ENCODE results near the gene UBR4. TPM values are rescaled to one million over a fixed set of nuclear protein-coding genes. Genes with fewer than 3 reads are reported as not detected.

Gene UBR4
- total RNA-seq, 1 experiment from 2014 or later, result 107 TPM

- TF ChIP-seq EZH2phosphoT487 (IDR thresholded peaks at IDR 0.05; ENCODE audit: borderline replicate concordance), result no peak
Observed at GRCh38 chr1:19240673-19241538, 30.8 kb upstream of the UBR4 start (continued).

DNA sequence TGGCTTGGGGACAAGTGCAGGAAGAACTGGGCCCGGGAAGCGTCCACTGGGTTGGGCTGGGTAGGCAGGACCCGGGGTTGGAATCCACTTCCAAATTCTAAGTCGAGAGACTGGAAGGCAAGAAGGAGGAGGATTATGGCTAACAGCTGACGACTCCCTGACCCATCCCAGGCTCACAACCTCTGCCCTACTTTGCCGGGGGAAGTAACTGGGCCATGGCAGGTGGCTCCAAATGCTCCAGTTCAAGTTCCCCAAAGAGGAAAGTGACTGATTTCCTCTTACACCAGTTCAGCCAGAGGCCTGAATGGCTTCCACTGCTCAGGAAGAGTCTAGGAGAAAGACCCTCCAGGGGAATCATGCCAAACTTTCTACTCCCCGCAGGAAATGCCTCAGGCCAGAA is 29.8 kb upstream of the UBR4 start:
- ATAC-seq (no peak), DNase-seq (ENCODE audit: low read depth, low spot score) (no peak)
- POLR2A ChIA-PET, result no interaction called here

DNA sequence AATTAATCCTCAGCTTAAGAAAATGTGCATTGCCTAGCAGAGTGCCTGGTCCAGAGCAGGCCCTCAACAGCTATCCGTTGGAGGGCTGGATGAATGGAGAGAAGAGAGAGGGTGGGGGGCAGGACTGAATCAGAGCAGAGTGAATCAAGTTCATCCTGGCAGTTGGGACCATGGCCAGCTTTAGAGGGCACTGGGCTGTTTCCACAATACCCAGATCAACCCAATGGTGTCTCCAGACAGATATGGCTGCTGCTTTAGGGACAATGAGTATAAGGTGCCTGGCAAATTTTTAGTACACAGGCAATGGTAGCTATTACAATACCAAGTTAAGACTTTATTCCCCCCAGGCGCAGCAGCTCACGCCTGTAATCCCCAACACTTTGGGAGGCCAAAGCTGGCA is 24.2 kb upstream of the UBR4 start:
- Histone ChIP-seq H3K4me3 (replicated peaks in 1 of 2; ENCODE audit: low read depth in 1 of 2, low read length in 2 of 2) (no peak overlapping the region), H3K9me2 (ENCODE audit: insufficient read depth) (no peaks in the 10 kb centered on the region), H3K4me1 (ENCODE audit: control insufficient read depth in 1 of 2, insufficient read depth in 2 of 2, low read length in 2 of 2) (no peaks in the 10 kb centered on the region), H3K79me2 (ENCODE audit: insufficient read depth, low read length) (peaks cover 4% of the 10 kb centered on the region), H3K9me3 (ENCODE audit: control insufficient read depth in 1 of 2, insufficient read depth in 1 of 2, low read depth in 1 of 2, low read length in 2 of 2) (no peaks in the 10 kb centered on the region), H3K27ac (ENCODE audit: low read depth, low read length) (no peak overlapping the region), H3K9ac (ENCODE audit: low read length) (no peak overlapping the region), H2AFZ (ENCODE audit: low read depth, low read length, poor library complexity, severe bottlenecking) (no peak overlapping the region), H4K20me1 (ENCODE audit: insufficient read depth) (no peaks in the 10 kb centered on the region; the same call in none of the 2 replicates), H3K27me3 (ENCODE audit: insufficient read depth, low read length) (no peaks in the 10 kb centered on the region), H3K36me3 (ENCODE audit: control insufficient read depth in 1 of 2, insufficient read depth in 2 of 2, low read length in 2 of 2) (peaks cover 60 to 70% of the 10 kb centered on the region in 2 experiments), H3K4me2 (ENCODE audit: low read length) (no peak overlapping the region)
- ChIA-PET POLR2A (no interaction called here), RAD21 (ENCODE audit: low non-redundant PET in 1 of 2, low total read pairs in 2 of 2, uncharacterized antibody in 2 of 2, unreplicated experiment in 2 of 2) (no interaction called here), CTCF (interaction anchor here (1.8 kb wide), 1 partner anchor 11 kb away, joined by 4 read pairs; no protein-coding TSS in a partner anchor)
- no peak for DNase-seq (ENCODE audit: low read depth, low spot score)
- no TSS peak for BruUV-seq (replicated peaks)
- intact Hi-C loops (cut with micrococcal nuclease), result no loop called here
- ATAC-seq, result no peak
- no peak for TF ChIP-seq POLR2A (IDR thresholded peaks at IDR 0.05; ENCODE audit: borderline replicate concordance, extremely low read depth, insufficient read depth, insufficient read length)
- no peak for TF ChIP-seq ZFX (IDR thresholded peaks at IDR 0.05)
- TF ChIP-seq CEBPB (IDR thresholded peaks at IDR 0.05; ENCODE audit: low read depth), result no peak

More for the DNA sequence above, 29.8 kb upstream of the UBR4 start:
- H3K27me3 ChIP-seq (ENCODE audit: insufficient read depth, low read length), result no peaks in the 10 kb centered on the region
- H3K9ac ChIP-seq (ENCODE audit: low read length), result no peak overlapping the region
- no peaks in the 10 kb centered on the region for H3K9me2 ChIP-seq (ENCODE audit: insufficient read depth)
- intact Hi-C loops (cut with micrococcal nuclease), result loop anchor here (2.0 to 5.0 kb wide), 2 partner anchors 333 to 358 kb away; no protein-coding TSS in a partner anchor
- no peak overlapping the region for H3K4me3 ChIP-seq (replicated peaks in 1 of 2; ENCODE audit: low read depth in 1 of 2, low read length in 2 of 2)
- no peaks in the 10 kb centered on the region for H3K9me3 ChIP-seq (ENCODE audit: control insufficient read depth in 1 of 2, insufficient read depth in 1 of 2, low read depth in 1 of 2, low read length in 2 of 2)
- no peak overlapping the region for H3K27ac ChIP-seq (ENCODE audit: low read depth, low read length)
- no peak overlapping the region for H2AFZ ChIP-seq (ENCODE audit: low read depth, low read length, poor library complexity, severe bottlenecking)
- peaks cover 3% of the 10 kb centered on the region; the same call in 1 of the 2 replicates for H4K20me1 ChIP-seq (ENCODE audit: insufficient read depth)
- no TSS peak for BruUV-seq (replicated peaks)
- H3K79me2 ChIP-seq (ENCODE audit: insufficient read depth, low read length), result peaks cover 21% of the 10 kb centered on the region
- H3K4me1 ChIP-seq (ENCODE audit: control insufficient read depth in 1 of 2, insufficient read depth in 2 of 2, low read length in 2 of 2), result no peaks in the 10 kb centered on the region
- CTCF ChIA-PET, result no interaction called here
- RAD21 ChIA-PET (ENCODE audit: low non-redundant PET in 1 of 2, low total read pairs in 2 of 2, uncharacterized antibody in 2 of 2, unreplicated experiment in 2 of 2), result no interaction called here
- H3K4me2 ChIP-seq (ENCODE audit: low read length), result no peak overlapping the region
- H3K36me3 ChIP-seq (ENCODE audit: control insufficient read depth in 1 of 2, insufficient read depth in 2 of 2, low read length in 2 of 2), result peaks cover 68 to 76% of the 10 kb centered on the region in 2 experiments
- TF ChIP-seq ZNF274 (IDR thresholded peaks at IDR 0.05; ENCODE audit: low read depth, low read length) (no peak), CEBPB (IDR thresholded peaks at IDR 0.05; ENCODE audit: low read depth) (no peak), EZH2phosphoT487 (IDR thresholded peaks at IDR 0.05; ENCODE audit: borderline replicate concordance) (no peak), JUND (IDR thresholded peaks at IDR 0.05) (no peak), TCF7L2 (IDR thresholded peaks at IDR 0.05; ENCODE audit: borderline replicate concordance, extremely low read depth, insufficient read depth, insufficient read length) (no peak), ELF1 (IDR thresholded peaks at IDR 0.05; ENCODE audit: borderline replicate concordance, low read depth) (no peak), CBX3 (IDR thresholded peaks at IDR 0.05; ENCODE audit: low read depth) (no peak)
- TF ChIP-seq, protein P1, sequence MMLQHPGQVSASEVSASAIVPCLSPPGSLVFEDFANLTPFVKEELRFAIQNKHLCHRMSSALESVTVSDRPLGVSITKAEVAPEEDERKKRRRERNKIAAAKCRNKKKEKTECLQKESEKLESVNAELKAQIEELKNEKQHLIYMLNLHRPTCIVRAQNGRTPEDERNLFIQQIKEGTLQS (IDR thresholded peaks at IDR 0.05), result no peak

Measured in HCT116 (cell line).